DMS79 treated with DMSO at 0.1 percent for 48 hours (cell line): ENCODE results near the gene NFATC2.
"Not testable (repeated sequence)": the region's sequence is repeated elsewhere in the genome, so short reads cannot be mapped to it uniquely, and the experiment has no call there.

ENCODE experiments used
- DNase-seq: peaks from one replicate; lab custom pipeline; 2025; lab: John Stamatoyannopoulos, UW

Gene NFATC2

DNA sequence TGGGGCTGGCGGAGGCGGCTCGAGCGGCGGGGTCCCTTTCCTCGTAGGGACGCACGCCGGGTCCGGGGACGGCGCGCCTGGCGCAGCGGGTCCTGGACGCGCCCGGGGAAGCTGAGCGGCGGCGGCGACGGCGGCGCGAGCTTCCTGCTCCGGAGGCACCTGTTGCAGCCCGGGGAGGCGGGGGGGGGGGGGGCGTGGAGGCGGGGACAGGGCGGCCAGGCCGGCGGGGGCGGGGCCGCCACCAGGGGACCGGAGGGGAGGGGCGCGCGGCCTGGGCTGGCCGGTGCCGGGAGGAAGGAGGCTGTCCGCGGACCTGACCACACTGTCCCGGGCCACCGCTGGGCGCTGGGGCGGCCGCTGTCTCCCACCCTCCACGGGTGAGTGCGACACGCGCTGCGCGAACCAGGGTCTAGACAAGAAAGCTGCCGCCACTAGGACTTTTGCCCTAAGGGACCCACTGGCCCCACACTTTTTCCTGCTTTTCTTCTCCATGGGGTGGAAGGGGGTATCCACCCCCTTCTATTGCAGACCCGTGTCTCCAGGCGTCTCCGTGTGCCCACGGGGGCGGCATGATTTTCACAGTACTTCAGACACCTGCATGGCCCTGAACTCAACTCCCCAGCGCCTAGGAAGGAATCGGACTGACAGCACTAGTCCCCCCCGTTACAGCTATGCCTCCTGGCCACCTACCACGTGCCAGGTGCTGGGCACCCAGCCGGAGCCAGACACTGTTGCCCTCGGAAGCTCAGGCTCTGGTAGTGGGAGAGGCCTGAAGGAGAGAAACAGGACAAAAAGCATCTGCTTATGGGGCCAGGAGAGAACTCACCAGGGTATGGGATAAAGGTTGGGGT is at the start of gene NFATC2:
NFATC2 (minus strand) TSS at position 149 of the 851 bp plus-strand sequence. CDS start 220 bp downstream, outside the sequence.
- DNase-seq: no peak

DNA sequence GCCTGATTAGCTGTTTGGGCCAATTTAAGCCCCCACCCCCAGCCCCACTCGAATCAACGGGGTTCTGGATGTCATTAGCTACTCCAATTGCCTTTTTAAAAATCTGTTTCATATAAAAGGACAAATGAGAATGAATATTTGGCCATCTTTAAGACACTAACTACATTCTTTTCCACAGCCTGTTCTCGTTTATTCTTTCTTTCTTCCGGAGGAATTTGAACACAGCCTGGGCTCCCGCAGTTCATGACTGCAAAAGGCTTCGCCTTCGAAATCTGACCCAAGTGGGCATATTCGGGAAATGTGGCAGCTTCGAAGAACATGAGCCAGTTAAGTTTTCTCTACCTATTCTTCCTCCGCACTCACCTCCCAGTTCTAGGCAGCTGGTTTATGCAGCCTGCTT is 49.4 kb upstream of the NFATC2 start:
- no peak for DNase-seq

DNA sequence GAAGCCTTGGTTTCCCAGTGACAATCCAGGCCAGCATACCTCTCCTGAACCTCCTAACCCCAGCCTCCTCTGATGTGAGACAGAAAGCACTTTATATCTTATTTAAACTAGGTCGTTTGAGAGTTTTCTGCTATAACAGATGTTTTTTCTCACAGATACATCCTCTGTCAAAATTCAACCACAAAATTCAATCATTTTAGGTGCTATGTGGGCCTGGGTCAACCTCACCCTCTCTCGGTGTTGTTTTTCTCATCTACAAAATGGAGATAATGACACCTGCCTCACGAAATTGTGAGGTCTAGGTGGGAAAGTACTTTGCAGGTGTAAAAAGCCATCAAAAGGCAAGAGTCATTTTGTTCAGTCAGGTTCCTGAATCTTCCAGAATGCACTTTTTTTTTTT is 46.2 kb upstream of the NFATC2 start:
- DNase-seq: no peak

DNA sequence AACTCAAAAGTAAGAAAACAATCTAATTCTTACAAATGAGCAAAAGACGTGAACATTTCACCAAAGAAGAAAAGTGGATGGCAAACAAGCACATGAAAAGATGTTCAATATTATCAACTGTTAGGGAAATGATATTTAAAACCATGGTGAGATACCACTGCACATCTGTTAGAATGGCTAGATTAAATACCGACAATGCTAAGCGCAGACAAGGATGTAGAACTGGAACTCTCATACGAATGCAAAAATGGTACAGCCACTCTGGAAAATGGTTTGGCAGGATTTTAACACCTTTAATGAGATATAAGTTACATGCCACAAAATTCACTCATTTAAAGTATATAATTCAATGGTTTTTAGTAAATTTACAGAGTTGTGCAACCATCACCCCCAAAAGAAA is 44.6 kb upstream of the NFATC2 start:
- no peak for DNase-seq

DNA sequence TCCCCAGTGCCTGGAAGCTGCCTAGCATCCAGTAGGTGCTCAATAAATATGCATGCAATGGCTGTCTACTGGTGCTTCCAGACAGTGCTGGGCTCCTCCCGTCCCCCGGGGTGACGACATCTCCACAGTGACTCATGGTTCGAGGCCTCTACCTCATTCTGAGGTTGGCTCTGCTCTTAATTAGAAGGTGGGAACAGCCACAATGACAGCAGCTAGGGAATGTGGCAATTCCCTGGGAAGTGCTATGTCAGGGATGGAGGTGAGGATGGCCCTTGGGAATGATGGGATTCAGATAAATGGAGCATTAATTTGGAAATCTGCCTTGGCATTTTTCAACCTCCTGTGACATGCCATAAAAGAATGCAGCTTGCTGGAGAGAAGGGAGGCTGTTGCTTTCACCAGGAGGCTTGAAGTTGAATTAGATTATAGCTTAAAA is 43.5 kb upstream of the NFATC2 start:
- no peak for DNase-seq

DNA sequence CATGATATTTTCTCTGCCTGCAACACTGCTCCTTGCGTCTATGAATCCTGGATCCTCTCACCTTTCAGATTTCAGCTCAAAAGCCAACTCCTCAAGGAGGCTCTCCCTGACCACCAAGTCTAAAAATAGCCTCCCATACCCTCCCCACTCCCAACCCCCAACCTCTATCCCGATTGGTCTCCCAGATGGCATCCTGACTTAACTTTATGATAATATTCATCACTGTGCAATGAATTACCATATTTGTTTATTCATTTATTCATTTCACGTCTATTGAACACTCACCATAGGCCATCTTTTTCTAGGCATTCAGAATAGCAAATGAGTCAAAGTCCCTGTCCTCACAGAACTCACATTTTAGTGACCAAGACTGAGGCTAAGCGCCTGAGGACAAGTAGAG is 42.6 kb upstream of the NFATC2 start:
- no peak for DNase-seq

DNA sequence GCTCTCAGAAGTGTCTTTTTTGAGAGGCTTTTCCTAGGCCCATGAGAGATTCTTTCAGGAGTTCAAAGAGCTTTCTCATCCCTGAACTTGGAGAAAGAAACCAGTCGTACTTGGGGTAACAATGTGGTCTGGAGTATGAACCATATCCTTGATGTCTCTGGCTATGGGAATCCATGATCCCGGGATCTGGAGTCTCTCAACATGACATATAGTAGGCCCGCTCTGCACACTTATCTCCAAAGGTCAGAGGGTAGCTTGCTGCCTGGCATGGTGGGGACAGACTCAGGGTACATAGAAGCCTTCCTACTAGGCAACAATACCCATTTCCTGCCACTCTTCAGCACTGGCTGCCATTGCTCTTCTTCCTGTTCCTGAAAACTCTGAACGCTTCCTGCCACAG is 42.2 kb upstream of the NFATC2 start:
- no peak for DNase-seq

DNA sequence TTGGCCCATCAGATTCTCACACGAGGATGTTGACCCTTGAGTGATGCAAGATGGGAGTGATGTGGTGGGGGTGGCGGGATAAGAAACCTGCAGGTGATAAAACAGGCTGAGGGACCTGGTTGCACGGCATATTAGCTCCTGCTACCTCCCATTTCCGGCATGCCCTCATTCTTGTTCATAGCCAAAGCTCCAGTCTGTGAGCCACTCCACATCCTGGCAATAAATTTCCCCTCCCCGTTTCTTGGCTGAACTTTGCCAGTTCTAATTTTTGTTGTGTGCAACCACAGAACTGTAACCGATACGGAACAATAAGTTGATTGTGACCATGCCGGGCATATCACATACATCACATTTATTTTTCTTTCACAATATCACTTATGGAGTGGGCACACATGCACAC is 41.6 kb upstream of the NFATC2 start:
- DNase-seq: no peak

DNA sequence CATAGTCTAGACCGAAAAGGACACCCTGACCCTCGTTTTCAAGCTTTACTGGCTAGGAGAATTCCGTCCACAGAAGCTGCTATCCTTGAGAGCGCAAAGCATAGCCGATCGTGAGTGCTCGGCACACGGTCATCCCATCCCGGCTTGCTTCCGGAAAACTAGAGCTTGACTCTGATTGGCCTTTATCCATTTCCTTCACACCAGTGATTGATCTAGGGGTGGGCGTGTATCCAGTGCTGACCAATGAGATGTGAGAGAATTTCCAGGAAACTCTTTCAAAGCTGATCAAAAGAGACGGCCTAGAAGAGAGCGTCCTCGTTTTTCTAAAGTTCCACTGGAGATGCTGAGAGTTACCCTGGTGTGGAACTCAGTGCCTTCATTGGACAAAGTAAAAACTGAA is 41.0 kb upstream of the NFATC2 start:
- DNase-seq: no peak

DNA sequence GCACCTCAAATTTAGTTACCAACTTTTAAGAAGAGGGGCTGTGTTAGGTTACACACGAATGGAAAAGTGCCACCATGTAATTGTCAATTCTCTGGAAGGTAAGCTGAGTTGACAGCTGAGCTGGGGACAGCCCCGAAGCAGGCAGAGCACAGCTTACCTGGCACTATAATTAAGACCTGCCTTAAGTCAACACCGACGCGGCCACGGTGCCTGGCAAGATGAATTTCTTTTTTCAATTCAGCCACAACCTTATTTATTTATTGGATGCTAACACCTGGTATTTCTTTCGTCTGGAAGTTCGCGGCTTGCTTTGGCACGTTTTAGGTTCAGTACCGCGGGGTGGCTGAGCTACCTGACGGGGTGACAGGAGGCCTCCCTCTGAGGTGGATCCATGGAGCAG is 40.6 kb upstream of the NFATC2 start:
- DNase-seq: no peak

DNA sequence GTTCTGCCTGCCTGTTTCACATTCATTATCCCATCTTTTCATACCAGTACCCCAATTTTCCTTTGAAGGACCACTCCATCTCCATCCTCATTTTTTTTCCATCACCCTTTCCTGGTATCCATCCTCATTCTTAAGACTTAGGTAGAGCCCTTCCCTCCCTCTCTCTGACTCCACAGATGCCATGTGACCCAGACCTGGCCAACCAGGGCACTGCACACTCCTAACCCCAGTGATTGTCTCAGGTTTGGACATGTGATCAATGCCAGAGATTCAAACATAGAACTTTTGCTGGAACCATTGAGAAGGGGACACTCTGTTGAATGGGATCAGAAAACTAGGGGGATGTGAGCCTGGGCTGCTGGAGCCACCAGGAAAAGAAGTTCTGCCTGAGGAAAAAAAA is 39.1 kb upstream of the NFATC2 start:
- no peak for DNase-seq

DNA sequence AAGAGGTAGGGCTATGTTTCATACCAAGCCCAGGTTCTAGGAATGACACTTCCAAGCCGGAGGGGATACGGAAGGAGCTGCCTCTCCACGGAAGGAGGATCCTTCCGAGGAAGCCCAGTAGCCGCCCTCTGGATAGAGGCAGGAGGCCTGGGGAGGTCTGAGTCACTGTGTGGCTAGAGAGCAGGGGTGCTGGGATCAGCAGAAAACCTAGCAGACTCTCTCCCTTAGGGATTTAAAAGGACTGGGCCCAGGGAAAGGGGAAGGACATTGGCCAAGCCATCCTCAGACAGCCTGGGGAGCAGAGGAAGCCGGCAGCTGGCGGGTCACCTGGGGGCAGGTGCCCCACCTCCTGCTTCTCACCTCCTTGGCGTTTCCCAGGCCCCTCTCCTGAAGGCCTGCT is 36.6 kb upstream of the NFATC2 start:
- DNase-seq: no peak

DNA sequence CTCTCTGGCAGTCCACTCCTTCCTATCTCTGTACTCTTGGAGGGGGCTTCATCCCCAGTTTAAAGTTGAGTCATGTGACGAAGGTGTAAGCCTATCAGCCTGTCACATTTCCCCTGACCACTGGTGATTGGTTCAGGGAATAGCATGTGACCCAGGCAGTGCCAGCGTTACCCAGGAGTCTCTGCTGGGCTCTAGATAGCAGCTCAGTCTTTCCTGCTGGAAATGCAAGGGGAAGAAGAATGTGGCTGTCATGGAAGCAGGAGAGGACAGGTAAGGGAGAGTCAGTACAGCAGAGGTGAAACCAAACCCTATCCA is 35.6 kb upstream of the NFATC2 start:
- DNase-seq: no peak

DNA sequence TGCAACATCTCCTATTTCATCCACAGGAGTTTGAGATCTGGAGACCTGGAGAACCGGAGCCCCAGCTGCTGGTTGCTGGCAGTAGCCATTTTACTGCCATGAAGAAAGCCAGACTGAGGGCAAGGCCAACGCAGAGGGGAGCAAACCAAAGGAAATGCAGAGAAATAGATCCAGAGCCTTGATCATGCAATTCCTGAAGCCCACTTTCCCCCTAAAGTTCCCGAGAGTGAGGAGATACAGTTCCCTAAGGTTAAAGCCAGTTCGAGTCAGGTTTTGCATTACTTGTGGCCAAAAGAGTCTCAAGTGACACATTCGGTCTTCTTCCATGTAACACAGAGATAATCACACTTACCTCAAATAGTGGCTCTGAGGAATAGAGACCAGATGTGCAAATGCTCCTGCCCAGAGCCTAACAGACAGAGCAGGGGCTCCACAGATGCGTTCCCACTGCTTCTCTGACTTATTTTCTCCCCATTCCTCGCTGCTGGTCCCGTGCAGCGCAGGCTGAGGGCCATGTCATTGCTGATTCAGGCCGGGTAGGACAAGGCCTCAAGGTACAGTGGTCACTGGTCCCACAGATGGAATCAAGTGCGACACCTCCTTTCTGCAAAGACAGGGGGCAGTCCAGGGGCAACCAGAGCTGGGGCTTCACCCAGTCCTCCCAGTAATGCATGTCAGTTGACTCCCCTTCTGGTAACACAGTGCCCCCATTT is 35.1 kb upstream of the NFATC2 start:
- no peak for DNase-seq

DNA sequence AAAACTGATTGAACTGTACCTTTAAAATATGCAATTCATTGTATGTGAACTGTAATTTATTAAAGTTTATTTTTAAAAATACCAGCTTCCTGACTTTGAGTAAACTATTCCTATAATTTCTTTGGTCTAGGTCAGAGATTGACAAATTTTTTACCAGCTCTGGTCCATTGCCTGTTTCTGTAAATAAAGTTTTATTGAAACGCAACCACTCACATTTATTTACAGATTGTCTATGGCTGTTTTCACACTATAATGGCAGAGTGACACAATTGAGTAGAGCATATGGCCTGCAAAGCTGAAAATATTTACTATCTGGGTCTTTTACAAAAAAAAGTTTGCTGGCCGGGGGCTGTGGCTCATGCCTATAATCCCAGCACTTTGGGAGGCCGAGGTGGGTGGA is 33.0 kb upstream of the NFATC2 start:
- no peak for DNase-seq

DNA sequence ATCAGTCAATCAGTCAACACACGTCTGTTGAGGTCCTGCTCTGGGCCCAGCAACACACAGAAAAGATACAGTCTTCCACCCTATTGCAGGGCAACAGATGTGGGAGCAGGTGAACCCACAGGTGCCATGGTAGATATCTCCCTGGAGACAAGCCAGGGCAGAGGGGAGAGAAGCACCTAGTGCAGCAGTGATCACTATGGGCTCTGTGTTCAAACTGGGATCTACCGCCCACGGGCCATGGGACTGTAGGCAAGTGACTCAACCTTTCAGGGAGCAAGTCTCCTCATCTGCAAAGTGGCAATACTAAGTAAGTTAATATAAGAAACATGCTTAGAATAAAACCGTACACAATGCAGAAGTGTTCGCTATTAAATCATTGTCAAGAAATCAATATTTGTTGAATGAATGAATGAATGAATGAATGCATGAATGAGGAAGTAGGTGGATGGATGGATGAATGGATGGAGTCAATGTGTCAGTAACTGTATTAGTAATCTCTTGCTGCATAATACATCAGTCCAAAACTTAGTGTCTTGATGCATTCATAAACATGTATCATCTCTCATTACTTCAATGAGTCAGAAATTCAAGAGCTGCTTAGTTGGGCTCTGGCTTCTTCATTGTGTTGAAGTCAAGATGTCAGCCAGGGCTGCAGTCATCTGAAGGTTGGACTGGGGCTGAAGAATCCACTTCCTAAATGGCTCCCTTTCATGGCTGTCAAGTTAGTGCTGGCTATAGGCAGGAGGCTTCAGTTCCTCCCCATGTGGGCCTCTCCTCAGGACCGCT is 31.9 kb upstream of the NFATC2 start:
- DNase-seq: no peak

DNA sequence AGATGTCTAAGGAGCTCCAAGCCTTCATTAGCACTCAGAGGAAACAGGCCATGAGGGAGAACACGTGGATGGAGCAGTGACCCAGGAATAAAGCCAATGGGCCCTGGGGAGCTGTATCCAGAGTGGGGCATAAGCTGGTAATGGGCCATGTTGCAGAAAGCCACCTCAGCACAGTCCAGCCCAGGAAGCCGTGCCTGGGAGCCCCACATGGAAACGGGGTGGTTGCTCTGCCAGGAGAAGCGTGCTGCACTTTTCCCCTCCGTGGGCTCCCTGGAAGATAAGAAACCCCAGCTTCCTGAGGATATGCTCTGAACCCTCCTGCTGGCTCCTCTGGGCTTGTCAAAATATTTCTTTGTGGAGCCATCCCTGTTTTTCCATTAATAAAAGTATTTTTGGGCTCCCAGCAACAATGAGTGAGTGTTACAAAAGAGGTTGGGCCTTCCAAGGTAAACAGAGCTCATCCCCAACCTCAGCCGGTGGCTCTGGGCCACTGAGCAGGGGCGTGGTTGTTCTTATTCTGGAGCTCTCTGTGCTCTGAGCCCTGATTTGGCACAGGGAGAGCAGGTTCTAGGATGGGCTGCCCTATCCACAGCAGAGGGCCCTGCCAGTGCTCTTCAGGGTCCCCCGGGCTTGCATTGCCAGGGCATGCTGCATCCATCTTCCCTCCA is 31.2 kb upstream of the NFATC2 start:
- DNase-seq: no peak

DNA sequence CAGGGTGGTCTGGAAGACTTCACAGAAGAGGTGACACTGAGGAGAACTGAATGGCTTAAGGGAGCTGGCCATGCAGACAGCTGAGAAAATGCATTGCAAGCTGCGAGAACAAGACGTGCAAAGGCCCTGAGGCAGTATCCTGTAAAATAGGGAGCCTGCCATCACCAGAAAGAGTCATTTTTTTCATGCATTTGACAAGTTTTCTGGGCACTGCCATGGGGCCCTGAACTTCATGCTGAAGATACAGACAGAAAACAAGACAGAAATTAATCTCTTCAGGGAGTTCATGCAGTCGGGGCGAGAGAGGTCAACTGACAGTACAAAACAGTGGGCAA is 28.9 kb upstream of the NFATC2 start:
- no peak for DNase-seq

DNA sequence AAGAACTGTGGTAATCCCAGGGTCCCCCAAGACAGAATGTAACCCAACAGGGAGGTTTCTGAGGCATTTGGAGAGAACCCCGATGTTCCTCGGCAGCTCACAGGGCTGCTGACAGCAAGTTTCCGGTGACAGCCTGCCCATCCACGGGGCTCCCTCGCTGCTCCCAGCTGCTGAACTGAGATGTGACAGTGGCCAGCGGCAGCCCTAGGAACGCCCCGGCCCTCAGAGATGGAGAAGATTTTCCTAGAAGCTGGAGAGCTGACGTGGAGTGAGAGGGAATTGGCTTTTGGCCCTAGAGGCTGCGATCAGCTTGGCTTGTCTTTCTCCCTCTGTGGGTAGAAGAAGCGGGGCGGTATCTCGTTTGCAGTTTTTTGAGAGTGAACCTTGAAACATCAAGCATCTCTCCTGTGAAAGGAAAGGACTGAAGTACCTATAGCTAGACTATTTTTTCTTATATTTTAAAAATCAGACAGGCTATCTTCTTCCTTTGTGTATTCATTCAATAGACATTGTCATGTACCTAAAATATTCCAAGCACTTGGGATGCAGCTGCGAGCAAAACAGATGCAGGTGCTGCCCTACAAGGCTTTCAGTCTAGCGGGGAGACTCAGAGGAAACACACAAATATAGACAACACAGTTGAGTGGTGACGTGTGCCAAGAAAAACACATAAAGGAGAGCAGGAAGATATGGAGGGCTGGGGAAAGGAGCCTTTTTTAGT is 28.4 kb upstream of the NFATC2 start:
- no peak for DNase-seq

DNA sequence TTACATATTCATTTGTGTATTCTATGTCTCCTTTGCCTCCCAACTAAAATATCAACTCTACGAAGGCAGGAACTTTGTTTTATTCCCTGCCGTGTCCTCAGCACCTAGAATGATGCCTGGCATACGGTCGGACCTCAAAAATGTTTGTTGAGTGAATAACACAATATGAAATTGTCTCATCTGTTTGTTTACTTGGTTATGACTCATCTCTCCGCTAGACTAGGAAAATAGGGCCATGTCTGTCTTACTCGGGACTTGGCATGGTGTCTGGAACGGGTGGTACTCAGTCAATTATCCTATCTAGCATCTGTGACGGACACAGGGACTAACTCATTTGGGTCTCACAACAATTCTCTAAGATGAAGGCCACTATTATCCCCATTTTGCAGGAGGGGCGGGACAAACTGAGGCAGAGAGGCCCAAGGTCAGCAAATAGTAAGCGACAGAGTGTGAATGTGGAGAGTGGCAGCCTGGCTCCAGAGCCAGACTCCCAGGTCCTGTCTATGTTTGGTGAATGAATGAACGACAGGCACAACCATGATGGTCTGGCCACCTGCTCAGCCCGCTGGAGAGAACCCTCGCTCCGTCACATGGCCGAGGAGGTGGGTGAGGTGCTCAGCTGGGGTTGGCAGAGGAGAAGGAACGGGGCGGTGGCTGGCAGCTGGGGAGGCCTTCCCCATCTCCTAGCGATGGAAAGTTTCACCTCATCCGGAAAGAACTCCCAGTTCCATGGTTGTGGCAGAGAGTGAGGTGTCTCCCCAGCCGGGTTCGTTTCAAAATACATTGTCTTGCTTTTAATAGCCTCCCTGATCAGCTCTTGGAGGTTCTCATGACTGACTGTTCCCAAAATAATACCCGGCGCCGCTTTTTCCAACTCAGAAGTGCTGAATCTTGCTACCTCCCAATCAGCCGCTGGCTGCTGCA is 27.6 kb upstream of the NFATC2 start:
- DNase-seq: no peak

DNA sequence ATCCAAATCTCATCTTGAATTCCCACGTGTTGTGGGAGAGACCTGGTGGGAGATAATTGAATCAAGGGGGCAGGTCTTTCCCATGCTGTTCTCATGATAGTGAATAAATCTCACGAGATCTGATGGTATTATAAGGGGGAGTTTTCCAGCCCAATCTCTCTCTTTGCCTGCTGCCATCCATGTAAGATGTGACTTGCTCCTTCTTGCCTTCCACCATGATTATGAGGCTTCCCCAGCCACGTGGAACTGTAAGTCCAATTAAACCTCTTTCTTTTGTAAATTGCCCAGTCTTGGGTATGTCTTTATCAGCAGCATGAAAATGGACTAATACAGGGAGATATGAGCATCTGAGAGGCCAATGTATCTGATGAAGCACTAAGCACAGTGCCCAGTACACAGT is 26.0 kb upstream of the NFATC2 start:
- not testable (repeated sequence) for DNase-seq
